NCI-H2171 treated with DMSO at 0.1 percent for 48 hours (cell line): ENCODE results near the gene NKPD1.
A peak's percentile ranks its signal among the peaks of the same experiment; 100 is the strongest.

Experiments
- DNase-seq: peaks from one replicate; lab custom pipeline; 2025; lab: John Stamatoyannopoulos, UW

The NKPD1 gene

DNA sequence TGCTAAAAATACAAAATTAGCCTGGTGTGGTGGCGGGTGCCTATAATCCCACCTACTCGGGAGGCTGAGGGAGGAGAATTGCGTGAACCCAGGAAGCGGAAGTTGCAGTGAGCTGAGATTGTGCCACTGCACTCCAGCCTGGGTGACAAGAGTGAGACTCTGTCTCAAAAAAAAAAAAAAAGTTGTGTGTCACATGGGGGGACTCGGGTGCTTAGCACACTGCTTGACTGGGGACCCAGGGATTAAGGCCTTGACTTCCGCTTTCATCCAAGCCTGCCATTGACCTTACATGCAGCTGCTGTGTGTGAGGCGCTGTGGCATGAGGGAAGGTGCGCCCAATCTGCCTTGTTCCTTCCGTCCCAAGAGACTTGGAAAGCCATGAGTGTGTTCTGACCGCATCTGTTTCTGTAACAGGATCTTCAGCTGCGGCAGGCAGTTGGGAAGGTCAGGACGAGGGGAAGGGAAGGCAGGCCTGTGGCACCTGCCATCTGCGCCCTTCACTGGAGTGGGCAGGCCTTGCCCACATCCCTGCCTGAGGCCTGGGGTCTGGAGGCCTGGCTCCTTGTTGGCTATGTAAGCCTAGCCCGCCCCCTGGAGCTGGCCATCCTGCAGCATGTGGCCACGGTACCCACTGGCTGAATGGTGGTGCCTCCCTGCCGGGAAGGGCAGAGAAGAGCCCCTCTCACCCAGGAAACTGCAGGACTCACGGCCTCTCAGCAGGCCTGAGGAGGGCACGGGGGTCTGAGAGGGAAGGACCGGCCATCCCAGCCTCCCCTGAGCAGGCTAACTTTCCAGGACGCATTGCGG is 44.8 kb downstream of the NKPD1 start:
- DNase-seq = peak; percentile 96

DNA sequence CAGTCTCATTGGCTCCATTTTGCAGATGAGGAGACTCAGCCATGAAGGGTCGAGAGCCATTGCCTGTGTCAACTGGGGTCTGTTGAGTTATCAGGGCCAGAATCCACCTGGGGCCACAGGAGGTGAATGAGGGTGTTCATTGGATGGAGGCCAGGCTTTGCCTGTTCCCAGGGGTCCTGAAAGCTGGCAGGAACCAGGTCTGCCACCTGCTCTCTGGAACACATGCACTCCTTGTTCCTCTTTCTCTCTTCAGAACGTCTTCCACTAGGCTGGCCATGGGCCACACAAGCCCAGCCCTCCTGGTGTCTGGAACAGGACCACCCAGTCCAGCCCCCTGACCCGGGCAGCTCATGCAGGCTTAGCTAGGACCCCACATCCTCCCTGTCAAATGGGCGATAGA is 46.7 kb downstream of the NKPD1 start:
- DNase-seq = peak; percentile 87

DNA sequence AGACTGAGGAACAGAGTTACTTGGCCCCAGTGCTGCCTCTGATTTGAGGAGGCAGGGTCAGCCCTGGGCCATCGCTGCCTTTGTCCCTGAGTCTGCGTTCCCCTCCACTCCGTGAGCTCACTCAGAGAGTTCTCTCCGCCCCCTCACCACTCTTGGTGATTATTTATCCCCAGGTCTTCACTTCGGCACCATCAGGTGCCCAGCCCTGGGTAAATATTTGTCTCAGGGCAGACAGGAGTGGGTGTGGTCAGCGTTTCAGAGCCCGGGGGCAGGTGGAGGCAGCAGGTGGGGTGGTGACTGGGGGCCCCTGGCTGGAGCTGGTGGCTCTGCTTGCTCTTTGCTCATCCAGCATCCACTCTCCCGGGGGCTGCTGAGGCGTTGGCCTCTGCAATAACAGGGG is 47.2 kb downstream of the NKPD1 start:
- peak; percentile 86 for DNase-seq

DNA sequence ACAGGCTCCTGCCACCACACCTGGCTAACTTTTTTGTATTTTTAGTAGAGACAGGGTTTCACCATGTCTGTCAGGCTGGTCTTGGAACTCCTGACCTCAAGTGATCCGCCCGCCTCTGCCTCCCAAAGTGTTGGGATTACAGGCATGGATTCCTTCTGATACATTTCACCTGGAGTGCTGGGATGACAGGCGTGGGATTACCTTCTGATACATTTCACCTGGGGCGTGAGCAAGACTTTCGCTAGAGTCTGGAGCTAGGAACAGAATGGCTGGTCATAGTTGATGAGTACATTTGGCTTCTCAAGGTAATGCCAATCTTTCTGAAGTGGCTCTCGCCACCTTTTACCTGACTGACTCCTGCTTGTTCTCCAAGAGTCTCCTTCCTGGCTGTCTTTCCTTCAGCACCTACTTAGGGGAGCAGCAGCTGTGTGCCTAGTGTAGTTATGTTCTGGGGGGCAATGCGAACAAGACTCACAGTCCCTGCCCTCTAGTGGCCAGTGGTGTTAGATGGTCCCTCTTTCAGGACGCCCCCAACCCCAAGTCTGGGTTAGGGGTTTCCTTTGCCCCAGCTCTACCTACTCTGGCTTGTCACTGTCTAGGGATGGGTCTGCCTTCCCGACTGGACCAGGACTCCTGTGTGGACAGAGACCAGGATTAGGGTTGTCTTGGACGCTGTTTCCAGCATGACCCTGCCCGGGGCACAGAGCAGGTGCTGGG is 48.5 kb downstream of the NKPD1 start:
- DNase-seq = no peak
